Measurements from ENCODE around the gene ITGA2.

ITGA2 gene

DNA sequence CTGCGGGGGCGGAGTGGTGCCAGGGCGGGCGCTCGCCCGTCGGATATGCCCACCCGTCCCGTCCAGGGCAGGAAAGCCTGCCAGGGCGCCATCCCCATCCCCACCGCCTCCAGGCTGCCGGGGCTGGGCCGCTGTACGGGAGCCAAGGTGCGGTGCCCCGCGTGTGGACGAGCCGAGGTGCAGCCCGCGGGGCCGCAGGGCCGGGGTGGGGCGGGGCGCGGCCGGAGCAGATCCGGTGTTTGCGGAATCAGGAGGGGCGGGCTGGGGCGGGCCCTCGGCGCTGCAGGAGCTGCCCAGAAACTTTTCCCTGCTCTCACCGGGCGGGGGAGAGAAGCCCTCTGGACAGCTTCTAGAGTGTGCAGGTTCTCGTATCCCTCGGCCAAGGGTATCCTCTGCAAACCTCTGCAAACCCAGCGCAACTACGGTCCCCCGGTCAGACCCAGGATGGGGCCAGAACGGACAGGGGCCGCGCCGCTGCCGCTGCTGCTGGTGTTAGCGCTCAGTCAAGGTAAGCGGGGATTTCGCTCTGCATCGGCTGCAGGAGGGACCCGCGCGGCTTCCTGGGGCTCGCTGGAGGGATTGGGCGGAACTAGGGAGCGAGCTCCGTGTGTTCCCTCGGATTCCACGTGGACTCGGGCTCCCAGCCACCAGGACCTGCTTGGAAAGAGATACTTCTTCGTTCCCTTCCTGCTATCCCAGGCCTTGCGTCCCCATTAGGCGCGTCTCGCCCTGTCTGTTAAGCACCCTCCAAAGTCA is at the start of gene ITGA2:
Gene ITGA2, plus strand, starts transcription at position 328 of the 756 bp plus-strand sequence. Its CDS starts 117 bp downstream, at position 445.
- TF ChIP-seq, protein P1, sequence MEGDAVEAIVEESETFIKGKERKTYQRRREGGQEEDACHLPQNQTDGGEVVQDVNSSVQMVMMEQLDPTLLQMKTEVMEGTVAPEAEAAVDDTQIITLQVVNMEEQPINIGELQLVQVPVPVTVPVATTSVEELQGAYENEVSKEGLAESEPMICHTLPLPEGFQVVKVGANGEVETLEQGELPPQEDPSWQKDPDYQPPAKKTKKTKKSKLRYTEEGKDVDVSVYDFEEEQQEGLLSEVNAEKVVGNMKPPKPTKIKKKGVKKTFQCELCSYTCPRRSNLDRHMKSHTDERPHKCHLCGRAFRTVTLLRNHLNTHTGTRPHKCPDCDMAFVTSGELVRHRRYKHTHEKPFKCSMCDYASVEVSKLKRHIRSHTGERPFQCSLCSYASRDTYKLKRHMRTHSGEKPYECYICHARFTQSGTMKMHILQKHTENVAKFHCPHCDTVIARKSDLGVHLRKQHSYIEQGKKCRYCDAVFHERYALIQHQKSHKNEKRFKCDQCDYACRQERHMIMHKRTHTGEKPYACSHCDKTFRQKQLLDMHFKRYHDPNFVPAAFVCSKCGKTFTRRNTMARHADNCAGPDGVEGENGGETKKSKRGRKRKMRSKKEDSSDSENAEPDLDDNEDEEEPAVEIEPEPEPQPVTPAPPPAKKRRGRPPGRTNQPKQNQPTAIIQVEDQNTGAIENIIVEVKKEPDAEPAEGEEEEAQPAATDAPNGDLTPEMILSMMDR (IDR thresholded peaks at IDR 0.05; ENCODE audit: low read depth, low read length): no peak
- H3K4me3 ChIP-seq (ENCODE audit: low read depth, low read length): peak within 1 kb of the TSS; percentile 75

DNA sequence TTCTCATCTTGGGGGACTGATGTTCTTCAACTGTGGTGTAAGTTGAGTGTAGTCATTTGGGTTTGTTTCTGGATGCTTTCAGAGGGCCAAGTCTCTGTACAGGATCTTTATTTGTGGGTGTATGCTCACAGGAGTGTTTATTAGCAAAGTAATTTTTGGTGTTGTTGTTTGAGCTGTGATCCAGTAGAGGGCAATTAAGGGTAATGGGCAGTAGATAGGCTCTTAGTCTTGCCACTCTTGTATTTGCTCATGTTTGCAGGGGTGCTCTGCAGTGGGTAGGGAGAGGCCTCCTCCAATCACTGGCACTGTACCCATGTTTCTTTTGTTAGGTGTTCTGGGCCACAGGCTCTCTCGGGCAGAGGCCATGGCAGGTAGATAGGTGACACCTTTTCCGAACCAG is 45.9 kb upstream of the ITGA2 start:
- H3K4me3 ChIP-seq (ENCODE audit: low read depth, low read length): no peak overlapping the region
- TF ChIP-seq, protein P1 (IDR thresholded peaks at IDR 0.05; ENCODE audit: low read depth, low read length): no peak

DNA sequence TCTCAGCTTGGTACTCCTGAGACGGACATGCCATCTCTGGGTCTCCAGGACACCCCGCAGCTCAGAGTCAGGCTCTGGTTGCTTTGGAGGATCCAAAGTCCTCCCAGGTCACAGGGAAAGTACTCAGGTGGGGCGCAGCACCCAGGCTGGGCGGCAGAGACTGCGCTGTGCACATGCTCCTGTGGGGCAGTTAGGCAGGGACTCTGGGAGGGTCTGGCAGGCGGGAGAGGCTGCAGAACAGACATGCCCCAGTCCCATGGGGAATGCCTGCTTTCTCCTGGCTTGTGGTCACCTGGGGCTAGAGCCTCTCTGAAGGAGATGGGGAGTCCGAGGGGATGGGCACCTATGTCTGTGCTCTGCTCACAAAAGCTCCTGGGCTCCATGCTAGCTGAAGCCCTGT is 45.3 kb upstream of the ITGA2 start:
- TF ChIP-seq, protein P1 (IDR thresholded peaks at IDR 0.05; ENCODE audit: low read depth, low read length): no peak
- no peak overlapping the region for H3K4me3 ChIP-seq (ENCODE audit: low read depth, low read length)

DNA sequence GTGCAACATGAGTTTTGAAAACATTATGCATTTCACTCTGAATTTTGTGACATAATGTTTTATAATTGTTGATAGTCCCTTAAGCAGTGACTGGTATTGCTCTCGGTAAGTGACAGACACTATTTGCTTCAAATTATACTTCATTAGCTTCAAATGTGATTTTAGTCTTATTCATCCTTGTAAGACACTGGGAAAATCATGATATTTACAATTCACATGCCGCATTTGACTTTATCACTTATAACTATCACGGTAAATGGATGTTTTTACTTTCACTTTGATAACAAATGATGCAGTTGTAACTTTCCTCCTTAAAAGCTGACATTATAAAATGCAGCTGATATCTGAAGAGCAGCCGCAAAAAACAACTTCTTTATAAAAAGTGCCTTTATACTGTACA is 44.1 kb upstream of the ITGA2 start:
- TF ChIP-seq, protein P1 (IDR thresholded peaks at IDR 0.05; ENCODE audit: low read depth, low read length): no peak
- peak overlapping the region; percentile 39 for H3K4me3 ChIP-seq (ENCODE audit: low read depth, low read length)

DNA sequence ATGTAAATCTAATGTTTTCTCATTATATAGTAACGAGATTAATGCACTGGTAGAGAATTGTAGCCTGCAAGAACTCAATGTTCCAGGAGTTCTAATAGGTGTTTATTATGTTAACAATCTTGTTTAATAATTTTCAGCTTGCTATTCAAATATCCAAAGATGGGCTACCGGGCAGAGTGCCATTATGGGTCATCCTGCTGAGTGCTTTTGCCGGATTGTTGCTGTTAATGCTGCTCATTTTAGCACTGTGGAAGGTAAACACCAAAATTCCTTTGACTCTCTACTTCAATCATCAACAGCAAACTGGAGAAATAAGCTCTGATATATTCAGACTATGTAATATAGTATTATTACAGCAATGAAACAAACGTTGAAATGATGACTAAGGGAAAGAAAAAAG is 41.9 kb upstream of the ITGA2 start:
- H3K4me3 ChIP-seq (ENCODE audit: low read depth, low read length): no peak overlapping the region
- TF ChIP-seq, protein P1 (IDR thresholded peaks at IDR 0.05; ENCODE audit: low read depth, low read length): no peak

DNA sequence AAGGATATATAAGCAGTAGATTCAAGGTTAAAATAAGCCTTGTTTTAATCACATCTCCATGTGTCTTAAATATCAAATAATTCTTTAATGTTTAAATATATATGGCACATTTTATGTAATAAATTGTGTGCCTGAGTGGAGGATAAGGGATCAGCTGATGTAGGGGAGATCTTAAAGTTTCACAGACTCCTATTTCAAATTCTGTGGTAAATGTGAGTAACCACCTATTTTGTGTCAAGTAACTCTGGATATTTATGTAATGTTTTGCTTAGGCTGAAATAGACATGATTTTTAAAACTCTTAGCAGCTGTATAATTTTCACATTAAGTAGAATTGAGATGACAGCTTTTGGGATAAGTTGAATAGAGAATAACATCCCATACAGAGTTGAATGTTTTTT is 41.3 kb upstream of the ITGA2 start:
- no peak overlapping the region for H3K4me3 ChIP-seq (ENCODE audit: low read depth, low read length)
- TF ChIP-seq, protein P1 (IDR thresholded peaks at IDR 0.05; ENCODE audit: low read depth, low read length): no peak

DNA sequence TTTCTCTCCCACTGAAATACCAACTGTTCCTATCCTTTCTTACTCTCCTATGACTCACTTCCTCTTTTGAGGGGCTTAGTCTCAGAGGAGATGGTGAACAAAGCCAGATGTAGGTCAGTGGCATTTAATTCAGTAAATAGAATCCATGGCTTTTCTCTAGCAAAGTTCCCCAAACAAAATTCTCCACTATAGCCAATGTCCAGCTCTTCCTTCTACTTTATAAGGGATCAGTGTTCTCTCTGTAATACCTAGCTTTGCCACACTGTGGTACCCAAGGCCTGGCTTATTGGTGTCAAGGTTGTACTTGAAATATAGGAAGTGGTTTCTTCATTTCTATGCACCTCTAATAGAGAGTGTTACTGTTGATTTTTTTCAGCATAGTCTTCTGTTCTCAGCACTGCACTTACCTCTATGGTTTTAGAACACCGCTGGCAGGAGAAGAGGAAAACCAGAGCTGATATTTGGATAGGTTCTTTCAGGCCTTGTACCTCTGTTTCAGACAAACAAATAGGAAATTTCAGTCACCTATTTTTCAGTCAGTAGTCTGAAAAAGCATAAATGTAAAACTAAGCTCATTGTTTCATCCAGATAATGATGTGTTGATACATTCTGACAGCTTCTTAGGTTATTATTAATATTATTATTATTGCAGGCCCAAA is 40.6 kb upstream of the ITGA2 start:
- H3K4me3 ChIP-seq (ENCODE audit: low read depth, low read length): no peak overlapping the region
- TF ChIP-seq, protein P1 (IDR thresholded peaks at IDR 0.05; ENCODE audit: low read depth, low read length): peak; percentile 51

All from WI38 (cell line).